Measurements from ENCODE around the gene PDCD11.
"Not testable (repeated sequence)": the region's sequence is repeated elsewhere in the genome, so short reads cannot be mapped to it uniquely, and the experiment has no call there.

The PDCD11 gene

GRCh38 chr10:103373544-103373943 lies 22.9 kb upstream of the PDCD11 start:
- Histone ChIP-seq H3K4me1 (ENCODE audit: control insufficient read depth, insufficient read depth, low read length) (no peaks in the 10 kb centered on the region), H3K4me3 (ENCODE audit: low read depth, low read length) (no peak overlapping the region), H3K9ac (ENCODE audit: low read depth, low read length) (no peak overlapping the region), H3K9me3 (ENCODE audit: control insufficient read depth, insufficient read depth, low read length) (no peaks in the 10 kb centered on the region), H3K27me3 (ENCODE audit: control insufficient read depth, insufficient read depth, low read length) (no peaks in the 10 kb centered on the region), H3K36me3 (ENCODE audit: control insufficient read depth, insufficient read depth, low read length) (peaks cover 46% of the 10 kb centered on the region), H3K27ac (ENCODE audit: low read depth, low read length) (no peak overlapping the region)

- Histone ChIP-seq H3K36me3 (ENCODE audit: control insufficient read depth, insufficient read depth, low read length) (peaks cover 49% of the 10 kb centered on the region), H3K4me3 (ENCODE audit: low read depth, low read length) (no peak overlapping the region), H3K9me3 (ENCODE audit: control insufficient read depth, insufficient read depth, low read length) (no peaks in the 10 kb centered on the region), H3K27ac (ENCODE audit: low read depth, low read length) (no peak overlapping the region), H3K27me3 (ENCODE audit: control insufficient read depth, insufficient read depth, low read length) (no peaks in the 10 kb centered on the region), H3K4me1 (ENCODE audit: control insufficient read depth, insufficient read depth, low read length) (no peaks in the 10 kb centered on the region), H3K9ac (ENCODE audit: low read depth, low read length) (no peak overlapping the region)
Measured at GRCh38 chr10:103374263-103374662, 22.2 kb upstream of the PDCD11 start.

GRCh38 chr10:103382769-103383168 lies 13.7 kb upstream of the PDCD11 start:
- Histone ChIP-seq H3K36me3 (ENCODE audit: control insufficient read depth, insufficient read depth, low read length) (peaks cover 49% of the 10 kb centered on the region), H3K27ac (ENCODE audit: low read depth, low read length) (no peak overlapping the region), H3K9me3 (ENCODE audit: control insufficient read depth, insufficient read depth, low read length) (no peaks in the 10 kb centered on the region), H3K27me3 (ENCODE audit: control insufficient read depth, insufficient read depth, low read length) (no peaks in the 10 kb centered on the region), H3K9ac (ENCODE audit: low read depth, low read length) (no peak overlapping the region), H3K4me1 (ENCODE audit: control insufficient read depth, insufficient read depth, low read length) (no peaks in the 10 kb centered on the region), H3K4me3 (ENCODE audit: low read depth, low read length) (no peak overlapping the region)

- peaks cover 64% of the 10 kb centered on the region for H3K36me3 ChIP-seq (ENCODE audit: control insufficient read depth, insufficient read depth, low read length)
- no peak overlapping the region for H3K27ac ChIP-seq (ENCODE audit: low read depth, low read length)
- no peaks in the 10 kb centered on the region for H3K27me3 ChIP-seq (ENCODE audit: control insufficient read depth, insufficient read depth, low read length)
- no peak overlapping the region for H3K4me3 ChIP-seq (ENCODE audit: low read depth, low read length)
- no peaks in the 10 kb centered on the region for H3K9me3 ChIP-seq (ENCODE audit: control insufficient read depth, insufficient read depth, low read length)
- H3K9ac ChIP-seq (ENCODE audit: low read depth, low read length) = no peak overlapping the region
- no peaks in the 10 kb centered on the region for H3K4me1 ChIP-seq (ENCODE audit: control insufficient read depth, insufficient read depth, low read length)
Measured at GRCh38 chr10:103394180-103394579, 2.2 kb upstream of the PDCD11 start.

GRCh38 chr10:103395754-103396066 lies 716 bp upstream of the PDCD11 start:
- H3K36me3 ChIP-seq (ENCODE audit: control insufficient read depth, insufficient read depth, low read length) = peaks cover 66% of the 10 kb centered on the region
- peak overlapping the region; percentile 85 for H3K9ac ChIP-seq (ENCODE audit: low read depth, low read length)
- H3K27ac ChIP-seq (ENCODE audit: low read depth, low read length) = peak overlapping the region; percentile 80
- peak overlapping the region; percentile 87 for H3K4me3 ChIP-seq (ENCODE audit: low read depth, low read length)
- no peaks in the 10 kb centered on the region for H3K27me3 ChIP-seq (ENCODE audit: control insufficient read depth, insufficient read depth, low read length)
- no peaks in the 10 kb centered on the region for H3K9me3 ChIP-seq (ENCODE audit: control insufficient read depth, insufficient read depth, low read length)
- H3K4me1 ChIP-seq (ENCODE audit: control insufficient read depth, insufficient read depth, low read length) = no peaks in the 10 kb centered on the region

GRCh38 chr10:103396789-103397087 lies 312 bp downstream of the PDCD11 start:
- no peaks in the 10 kb centered on the region for H3K9me3 ChIP-seq (ENCODE audit: control insufficient read depth, insufficient read depth, low read length)
- H3K27me3 ChIP-seq (ENCODE audit: control insufficient read depth, insufficient read depth, low read length) = no peaks in the 10 kb centered on the region
- H3K9ac ChIP-seq (ENCODE audit: low read depth, low read length) = peak overlapping the region; percentile 67
- no peaks in the 10 kb centered on the region for H3K4me1 ChIP-seq (ENCODE audit: control insufficient read depth, insufficient read depth, low read length)
- peaks cover 65% of the 10 kb centered on the region for H3K36me3 ChIP-seq (ENCODE audit: control insufficient read depth, insufficient read depth, low read length)
- peak overlapping the region; percentile 39 for H3K27ac ChIP-seq (ENCODE audit: low read depth, low read length)
- H3K4me3 ChIP-seq (ENCODE audit: low read depth, low read length) = peak overlapping the region; percentile 87

- Histone ChIP-seq H3K9ac (ENCODE audit: low read depth, low read length) (peak overlapping the region; percentile 67), H3K4me1 (ENCODE audit: control insufficient read depth, insufficient read depth, low read length) (no peaks in the 10 kb centered on the region), H3K9me3 (ENCODE audit: control insufficient read depth, insufficient read depth, low read length) (no peaks in the 10 kb centered on the region), H3K36me3 (ENCODE audit: control insufficient read depth, insufficient read depth, low read length) (peaks cover 65% of the 10 kb centered on the region), H3K27me3 (ENCODE audit: control insufficient read depth, insufficient read depth, low read length) (no peaks in the 10 kb centered on the region), H3K27ac (ENCODE audit: low read depth, low read length) (no peak overlapping the region), H3K4me3 (ENCODE audit: low read depth, low read length) (peak overlapping the region; percentile 87)
Measured at GRCh38 chr10:103397191-103397825, 882 bp downstream of the PDCD11 start.

- Histone ChIP-seq H3K4me1 (ENCODE audit: control insufficient read depth, insufficient read depth, low read length) (no peaks in the 10 kb centered on the region), H3K27me3 (ENCODE audit: control insufficient read depth, insufficient read depth, low read length) (no peaks in the 10 kb centered on the region), H3K4me3 (ENCODE audit: low read depth, low read length) (no peak overlapping the region), H3K9ac (ENCODE audit: low read depth, low read length) (no peak overlapping the region), H3K9me3 (ENCODE audit: control insufficient read depth, insufficient read depth, low read length) (no peaks in the 10 kb centered on the region), H3K27ac (ENCODE audit: low read depth, low read length) (no peak overlapping the region), H3K36me3 (ENCODE audit: control insufficient read depth, insufficient read depth, low read length) (peaks cover 98% of the 10 kb centered on the region)
Measured at GRCh38 chr10:103413564-103413963, 17.1 kb downstream of the PDCD11 start.

GRCh38 chr10:103415581-103415980 lies 19.2 kb downstream of the PDCD11 start:
- no peak overlapping the region for H3K4me3 ChIP-seq (ENCODE audit: low read depth, low read length)
- H3K9me3 ChIP-seq (ENCODE audit: control insufficient read depth, insufficient read depth, low read length) = no peaks in the 10 kb centered on the region
- H3K9ac ChIP-seq (ENCODE audit: low read depth, low read length) = no peak overlapping the region
- H3K27me3 ChIP-seq (ENCODE audit: control insufficient read depth, insufficient read depth, low read length) = no peaks in the 10 kb centered on the region
- no peaks in the 10 kb centered on the region for H3K4me1 ChIP-seq (ENCODE audit: control insufficient read depth, insufficient read depth, low read length)
- peaks cover 98% of the 10 kb centered on the region for H3K36me3 ChIP-seq (ENCODE audit: control insufficient read depth, insufficient read depth, low read length)
- H3K27ac ChIP-seq (ENCODE audit: low read depth, low read length) = no peak overlapping the region

- Histone ChIP-seq H3K4me3 (ENCODE audit: low read depth, low read length) (no peak overlapping the region), H3K27me3 (ENCODE audit: control insufficient read depth, insufficient read depth, low read length) (no peaks in the 10 kb centered on the region), H3K27ac (ENCODE audit: low read depth, low read length) (no peak overlapping the region), H3K4me1 (ENCODE audit: control insufficient read depth, insufficient read depth, low read length) (no peaks in the 10 kb centered on the region), H3K9ac (ENCODE audit: low read depth, low read length) (no peak overlapping the region), H3K36me3 (ENCODE audit: control insufficient read depth, insufficient read depth, low read length) (peaks cover 99% of the 10 kb centered on the region), H3K9me3 (ENCODE audit: control insufficient read depth, insufficient read depth, low read length) (no peaks in the 10 kb centered on the region)
Measured at GRCh38 chr10:103416436-103417147, 20.2 kb downstream of the PDCD11 start.

GRCh38 chr10:103417148-103417469 lies 20.7 kb downstream of the PDCD11 start:
- peaks cover 96% of the 10 kb centered on the region for H3K36me3 ChIP-seq (ENCODE audit: control insufficient read depth, insufficient read depth, low read length)
- H3K27me3 ChIP-seq (ENCODE audit: control insufficient read depth, insufficient read depth, low read length) = not testable (repeated sequence)

More at GRCh38 chr10:103417148-103417469, 20.7 kb downstream of the PDCD11 start:
- not testable (repeated sequence) for H3K27ac ChIP-seq (ENCODE audit: low read depth, low read length); H3K9ac ChIP-seq (ENCODE audit: low read depth, low read length); H3K4me3 ChIP-seq (ENCODE audit: low read depth, low read length); H3K4me1 ChIP-seq (ENCODE audit: control insufficient read depth, insufficient read depth, low read length); H3K9me3 ChIP-seq (ENCODE audit: control insufficient read depth, insufficient read depth, low read length)
